Brain pericyte (primary cell): ENCODE measurements around the gene PHOSPHO1.

Experiments used
- DNase-seq: peaks from one replicate; pipeline ENCODE4 v3.0.0-alpha.2; 2012; ENCODE audit warnings: low read depth, low spot score

Gene PHOSPHO1

GRCh38 chr17:49244839-49245238 is 14.3 kb upstream of the PHOSPHO1 start:
- DNase-seq, result no peak

- DNase-seq, result no peak
These were observed 12.2 kb upstream of the PHOSPHO1 start for GRCh38 chr17:49242813-49243212.

GRCh38 chr17:49241692-49242397 is 11.3 kb upstream of the PHOSPHO1 start:
- no peak for DNase-seq

GRCh38 chr17:49241040-49241439 is 10.5 kb upstream of the PHOSPHO1 start:
- no peak for DNase-seq

- DNase-seq, result no peak
These were observed 10.0 kb upstream of the PHOSPHO1 start for GRCh38 chr17:49240619-49241018.

- DNase-seq, result no peak
These were observed 9.4 kb upstream of the PHOSPHO1 start for GRCh38 chr17:49239963-49240362.

- DNase-seq, result no peak
These were observed 5.3 kb upstream of the PHOSPHO1 start for GRCh38 chr17:49235896-49236295.

GRCh38 chr17:49234509-49235080 is 4.0 kb upstream of the PHOSPHO1 start:
- DNase-seq, result no peak

- DNase-seq, result no peak
These were observed 942 bp upstream of the PHOSPHO1 start for GRCh38 chr17:49231563-49231894.

- DNase-seq, result no peak
These were observed 584 bp downstream of the PHOSPHO1 start for GRCh38 chr17:49229805-49230600.

- DNase-seq, result no peak
These were observed 1.3 kb downstream of the PHOSPHO1 start for GRCh38 chr17:49229076-49229804.

- DNase-seq, result no peak
These were observed 2.9 kb downstream of the PHOSPHO1 start for GRCh38 chr17:49227436-49228261.

- DNase-seq, result no peak
These were observed 3.7 kb downstream of the PHOSPHO1 start for GRCh38 chr17:49226771-49227435.

GRCh38 chr17:49225554-49226236 is 4.9 kb downstream of the PHOSPHO1 start:
- DNase-seq, result no peak

GRCh38 chr17:49224997-49225337 is 5.6 kb downstream of the PHOSPHO1 start:
- DNase-seq, result no peak

GRCh38 chr17:49224198-49224996 is 6.2 kb downstream of the PHOSPHO1 start:
- DNase-seq, result no peak

- no peak for DNase-seq
These were observed 6.9 kb downstream of the PHOSPHO1 start for GRCh38 chr17:49223517-49224197.

GRCh38 chr17:49223168-49223516 is 7.4 kb downstream of the PHOSPHO1 start:
- no peak for DNase-seq

GRCh38 chr17:49219987-49220386 is 10.6 kb downstream of the PHOSPHO1 start:
- no peak for DNase-seq
